CD14-positive monocyte (primary cell): ENCODE data around the gene PIGZ. TPM values are rescaled to one million over a fixed set of nuclear protein-coding genes. Genes with fewer than 3 reads are reported as not detected.

Source experiments
- DNase-seq, 3 donors: peaks; one replicate each; pipeline ENCODE4 v3.0.0-alpha.2; 2011 to 2022
- H2AFZ ChIP-seq: 2 replicates; pipeline ENCODE4 v1.6.0; 2012; ENCODE audit warnings: mild to moderate bottlenecking, low read depth, low read length, inconsistent platforms; ENCODE audit not compliant: insufficient read depth, poor library complexity, severe bottlenecking
- H3K27ac ChIP-seq, 2 donors: 1 replicate in 1 of 2; 2 replicates in 1 of 2; pipeline ENCODE4 v1.5.1; 2012 to 2013; ENCODE audit warnings: low read length in 2 of 2, control low read depth in 1 of 2, inconsistent platforms in 1 of 2, low read depth in 1 of 2, mild to moderate bottlenecking in 1 of 2
- H3K27me3 ChIP-seq, 2 donors: one replicate each; pipeline versions ENCODE4 v1.6.0 to v1.6.1; 2011 to 2013; ENCODE audit warnings: low read length in 2 of 2; ENCODE audit not compliant: control insufficient read depth in 2 of 2, insufficient read depth in 2 of 2
- H3K36me3 ChIP-seq, 2 donors: replicated peaks in 1 of 2; 1 replicate in 1 of 2; 2 replicates in 1 of 2; pipeline versions ENCODE4 v1.5.1 to v1.6.1; 2012 to 2013; ENCODE audit warnings: low read length in 2 of 2, control low read depth in 1 of 2, inconsistent platforms in 1 of 2, mild to moderate bottlenecking in 1 of 2; ENCODE audit not compliant: insufficient read depth in 2 of 2, control insufficient read depth in 1 of 2
- H3K4me1 ChIP-seq, 2 donors: 1 replicate in 1 of 2; 2 replicates in 1 of 2; pipeline versions ENCODE4 v1.5.1 to v1.6.1; 2012 to 2013; ENCODE audit warnings: low read length in 2 of 2, control low read depth in 1 of 2, inconsistent platforms in 1 of 2, mild to moderate bottlenecking in 1 of 2, moderate library complexity in 1 of 2; ENCODE audit not compliant: insufficient read depth in 2 of 2, control insufficient read depth in 1 of 2
- H3K4me2 ChIP-seq: replicated peaks from 2 replicates; pipeline ENCODE3; 2012; ENCODE audit warnings: low read length, moderate library complexity, mild to moderate bottlenecking; ENCODE audit not compliant: poor library complexity, severe bottlenecking; ENCODE audit errors: extremely low read depth
- H3K4me3 ChIP-seq, 3 experiments: fragments of 200-600 bp in 1 of 3; sonication (generic) in 1 of 3; replicated peaks in 1 of 3; 1 replicate in 2 of 3; 2 replicates in 1 of 3; pipeline ENCODE4 v1.5.1; 2011 to 2013; ENCODE audit warnings: low read length in 3 of 3, mild to moderate bottlenecking in 3 of 3, control low read depth in 2 of 3, low read depth in 2 of 3, inconsistent platforms in 1 of 3, moderate library complexity in 1 of 3
- H3K79me2 ChIP-seq: 2 replicates; pipeline ENCODE4 v1.6.0; 2012; ENCODE audit warnings: mild to moderate bottlenecking, control low read depth, inconsistent platforms, low read length, moderate library complexity; ENCODE audit not compliant: insufficient read depth
- H3K9ac ChIP-seq: 2 replicates; pipeline ENCODE4 v1.6.0; 2017; ENCODE audit warnings: low read length, mild to moderate bottlenecking; ENCODE audit not compliant: insufficient read depth, poor library complexity, severe bottlenecking
- H3K9me3 ChIP-seq, 2 donors: replicated peaks in 1 of 2; 1 replicate in 1 of 2; 2 replicates in 1 of 2; pipeline versions ENCODE4 v1.5.1 to v1.6.1; 2012 to 2013; ENCODE audit warnings: low read length in 2 of 2, control low read depth in 1 of 2; ENCODE audit not compliant: control insufficient read depth in 1 of 2, insufficient read depth in 1 of 2
- H4K20me1 ChIP-seq: 2 replicates; pipeline ENCODE4 v1.6.0; 2012; ENCODE audit warnings: mild to moderate bottlenecking, low read length, control low read depth, moderate library complexity; ENCODE audit not compliant: insufficient read depth
- H3K27ac Mint-ChIP-seq, 7 donors: one replicate each; pipeline ENCODE4 v1.8.0; 2020; ENCODE audit warnings: mild to moderate bottlenecking in 7 of 7, mixed read lengths in 7 of 7, moderate library complexity in 6 of 7, inconsistent platforms in 2 of 7
- H3K27me3 Mint-ChIP-seq, 3 donors: one replicate each; pipeline ENCODE4 v1.8.0; 2021 to 2022; ENCODE audit warnings: low read depth in 3 of 3, mild to moderate bottlenecking in 3 of 3, mixed read lengths in 3 of 3, moderate library complexity in 3 of 3, inconsistent platforms in 1 of 3
- H3K36me3 Mint-ChIP-seq, 2 donors: one replicate each; pipeline ENCODE4 v1.8.0; 2020; ENCODE audit warnings: mixed read lengths in 2 of 2, inconsistent platforms in 1 of 2, mild to moderate bottlenecking in 1 of 2
- H3K4me1 Mint-ChIP-seq: one replicate; pipeline ENCODE4 v1.8.0; 2020; ENCODE audit warnings: mild to moderate bottlenecking, mixed read lengths
- H3K4me3 Mint-ChIP-seq, 2 donors: one replicate each; pipeline ENCODE4 v1.8.0; 2020; ENCODE audit warnings: mild to moderate bottlenecking in 2 of 2, mixed read lengths in 2 of 2, moderate library complexity in 1 of 2
- H3K9me3 Mint-ChIP-seq, 7 donors: one replicate each; pipeline ENCODE4 v1.8.0; 2020 to 2022; ENCODE audit warnings: mixed read lengths in 7 of 7, mild to moderate bottlenecking in 6 of 7, moderate library complexity in 6 of 7, inconsistent platforms in 2 of 7
- WGBS: methylation state at CpG from one replicate; pipeline ENCODE4 v1.1.5; 2013; ENCODE audit warnings: missing lambda C conversion rate; ENCODE audit not compliant: insufficient coverage; 5-methylcytosine and 5-hydroxymethylcytosine counted together
- intact Hi-C, 2 donors: fragments of 100-400 bp; cut with micrococcal nuclease; formaldehyde crosslinking; loops; one replicate each; pipeline versions ENCODE4 v1.15.0 to v1.15.1; 2023
- polyA plus RNA-seq, 3 donors: library from polyadenylated mRNA; depleted of rRNA in 1 of 3; unstranded in 2 of 3; stranded (reverse) in 1 of 3; fragments of 300-500 nt in 2 of 3; fragments of >200 nt in 1 of 3; fragmentation: Illumina TruSeq in 2 of 3; gene quantifications; 1 replicate in 2 of 3; 2 replicates in 1 of 3; pipeline ENCODE4 v1.2.3, GENCODE V29; 2012 to 2021
- TF ChIP-seq, protein P1 (sequence below): fragments of 200-600 bp; IDR thresholded peaks from one replicate; pipeline ENCODE4 v1.8.0; 2022; ENCODE audit warnings: antibody characterized with exemption, mild to moderate bottlenecking

The PIGZ gene
- polyA plus RNA-seq, 3 donors, result 1.6 to 3.8 (median 1.9) TPM

DNA sequence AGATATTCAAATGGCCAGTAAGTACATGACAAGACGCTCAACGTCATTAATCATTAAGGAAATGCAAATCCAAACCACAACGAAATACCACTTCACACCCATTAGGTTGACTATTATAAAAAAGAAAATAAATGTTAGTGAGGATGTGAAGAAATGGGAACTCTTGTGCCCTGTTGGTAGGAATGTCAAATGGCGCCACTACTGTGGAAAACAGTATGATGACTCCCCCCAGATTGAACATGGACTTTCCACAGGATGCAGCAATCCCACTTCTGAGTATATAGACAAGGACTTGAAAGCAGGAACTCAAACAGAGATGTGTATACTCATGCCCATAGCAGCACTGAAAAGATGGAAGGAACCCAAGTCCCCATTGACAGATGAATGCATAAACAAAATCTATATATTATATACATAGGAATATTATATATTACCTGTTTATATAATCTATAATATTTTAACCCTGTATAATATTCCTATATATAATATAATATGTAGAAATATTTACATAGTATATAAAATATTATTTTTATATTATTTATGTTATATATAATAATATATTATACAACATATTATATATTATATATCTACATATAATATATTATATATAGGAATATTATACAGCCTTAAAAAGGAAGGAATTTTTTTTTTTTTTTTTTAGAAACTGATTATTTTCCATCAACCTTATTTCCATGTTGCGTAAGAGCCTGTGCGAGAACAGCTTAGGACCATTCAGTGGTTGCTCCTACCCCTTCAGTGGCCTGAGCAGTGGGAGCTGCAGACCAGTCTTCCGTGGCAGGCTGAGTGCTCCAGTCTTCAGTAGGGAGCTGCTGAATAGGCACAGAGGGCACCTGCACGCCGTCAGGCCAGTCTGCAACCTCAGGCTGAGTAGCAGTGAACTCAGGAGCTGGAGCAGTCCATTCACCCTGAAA is 17.6 kb upstream of the PIGZ start:
- Histone ChIP-seq H3K4me1 (no peaks in the 10 kb centered on the region), H3K9me3 (peaks cover 5 to 10% of the 10 kb centered on the region in 2 donors), H4K20me1 (no peaks in the 10 kb centered on the region), H3K4me3 (no peak overlapping the region), H2AFZ (no peak overlapping the region), H3K4me2 (no peak overlapping the region), H3K79me2 (no peaks in the 10 kb centered on the region), H3K9ac (no peak overlapping the region), H3K27me3 (no peaks in the 10 kb centered on the region), H3K27ac (no peak overlapping the region), H3K36me3 (no peaks in the 10 kb centered on the region)
- intact Hi-C loops, result no loop called here
- Mint-ChIP-seq H3K27ac (no peak overlapping the region), H3K4me1 (no peaks in the 10 kb centered on the region), H3K27me3 (peaks cover 2 to 4% (median 2%) of the 10 kb centered on the region in 3 donors), H3K4me3 (no peak overlapping the region), H3K36me3 (no peaks in the 10 kb centered on the region), H3K9me3 (peaks cover 11 to 19% (median 15%) of the 10 kb centered on the region in 7 donors)
- 100% methylated on average over 3 of the region's 9 CpGs for WGBS
- DNase-seq, result no peak
- TF ChIP-seq, protein P1, sequence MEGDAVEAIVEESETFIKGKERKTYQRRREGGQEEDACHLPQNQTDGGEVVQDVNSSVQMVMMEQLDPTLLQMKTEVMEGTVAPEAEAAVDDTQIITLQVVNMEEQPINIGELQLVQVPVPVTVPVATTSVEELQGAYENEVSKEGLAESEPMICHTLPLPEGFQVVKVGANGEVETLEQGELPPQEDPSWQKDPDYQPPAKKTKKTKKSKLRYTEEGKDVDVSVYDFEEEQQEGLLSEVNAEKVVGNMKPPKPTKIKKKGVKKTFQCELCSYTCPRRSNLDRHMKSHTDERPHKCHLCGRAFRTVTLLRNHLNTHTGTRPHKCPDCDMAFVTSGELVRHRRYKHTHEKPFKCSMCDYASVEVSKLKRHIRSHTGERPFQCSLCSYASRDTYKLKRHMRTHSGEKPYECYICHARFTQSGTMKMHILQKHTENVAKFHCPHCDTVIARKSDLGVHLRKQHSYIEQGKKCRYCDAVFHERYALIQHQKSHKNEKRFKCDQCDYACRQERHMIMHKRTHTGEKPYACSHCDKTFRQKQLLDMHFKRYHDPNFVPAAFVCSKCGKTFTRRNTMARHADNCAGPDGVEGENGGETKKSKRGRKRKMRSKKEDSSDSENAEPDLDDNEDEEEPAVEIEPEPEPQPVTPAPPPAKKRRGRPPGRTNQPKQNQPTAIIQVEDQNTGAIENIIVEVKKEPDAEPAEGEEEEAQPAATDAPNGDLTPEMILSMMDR, result no peak

DNA sequence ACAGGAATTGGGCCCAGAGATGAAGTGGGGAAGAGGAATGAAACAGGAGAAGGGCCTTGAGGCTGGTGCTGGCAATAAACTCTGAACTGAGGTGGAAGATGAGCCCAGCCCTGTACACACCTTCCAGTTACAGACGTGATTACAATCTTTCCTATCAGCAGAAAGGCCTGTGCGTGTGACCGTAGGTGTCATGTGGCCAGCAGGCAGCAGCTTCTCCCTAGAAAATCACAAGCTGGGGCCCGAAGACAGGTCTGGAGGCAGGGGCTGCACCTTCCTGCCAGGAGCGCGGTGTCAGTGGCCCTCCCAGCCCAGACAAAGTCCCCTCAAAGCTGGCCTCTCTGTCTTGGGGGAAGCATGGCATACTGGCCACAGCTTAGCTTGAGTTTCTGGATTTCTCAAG is 16.7 kb upstream of the PIGZ start:
- peaks cover 2 to 4% (median 2%) of the 10 kb centered on the region in 3 donors for H3K27me3 Mint-ChIP-seq
- Histone ChIP-seq H3K4me3 (no peak overlapping the region), H3K9ac (no peak overlapping the region), H3K4me2 (no peak overlapping the region), H3K27ac (no peak overlapping the region), H3K79me2 (no peaks in the 10 kb centered on the region), H4K20me1 (no peaks in the 10 kb centered on the region), H3K27me3 (no peaks in the 10 kb centered on the region), H3K36me3 (no peaks in the 10 kb centered on the region), H3K4me1 (no peaks in the 10 kb centered on the region), H3K9me3 (peaks cover 5 to 10% of the 10 kb centered on the region in 2 donors), H2AFZ (no peak overlapping the region)
- peaks cover 11 to 19% (median 15%) of the 10 kb centered on the region in 7 donors for H3K9me3 Mint-ChIP-seq
- H3K4me3 Mint-ChIP-seq, result no peak overlapping the region
- intact Hi-C loops, result no loop called here
- DNase-seq, result no peak
- no peaks in the 10 kb centered on the region for H3K4me1 Mint-ChIP-seq
- no peak overlapping the region for H3K27ac Mint-ChIP-seq
- H3K36me3 Mint-ChIP-seq, result no peaks in the 10 kb centered on the region
- 92% methylated on average over 6 of the region's 6 CpGs for WGBS
- TF ChIP-seq, protein P1, result no peak
